SJSA1 (cell line): ENCODE results near the gene ITIH5. TPM values are rescaled to one million over a fixed set of nuclear protein-coding genes. Genes with fewer than 3 reads are reported as not detected.

Experiments
- DNase-seq, 2 experiments: peaks; one replicate each; pipeline ENCODE4 v3.0.0-alpha.2; 2015 to 2020; ENCODE audit warnings: low spot score in 2 of 2, low read depth in 1 of 2
- H3K27ac ChIP-seq: fragments of 250-450 bp; sonication (Bioruptor Pico); 2 replicates; pipeline ENCODE4 v1.5.1; 2020; ENCODE audit warnings: mild to moderate bottlenecking, moderate library complexity
- H3K27me3 ChIP-seq: fragments of 250-450 bp; sonication (Bioruptor Pico); replicated peaks from 2 replicates; pipeline ENCODE4 v1.5.1; 2020; ENCODE audit warnings: mild to moderate bottlenecking, moderate library complexity
- H3K36me3 ChIP-seq: fragments of 250-450 bp; sonication (Bioruptor Pico); 2 replicates; pipeline ENCODE4 v1.5.1; 2020; ENCODE audit warnings: mild to moderate bottlenecking
- H3K4me1 ChIP-seq: fragments of 250-450 bp; sonication (Bioruptor Pico); replicated peaks from 2 replicates; pipeline ENCODE4 v1.6.1; 2021; ENCODE audit warnings: mild to moderate bottlenecking
- H3K4me3 ChIP-seq: fragments of 250-450 bp; sonication (Bioruptor Pico); 2 replicates; pipeline ENCODE4 v1.5.1; 2020; ENCODE audit warnings: mild to moderate bottlenecking
- H3K9me3 ChIP-seq: fragments of 250-450 bp; sonication (Bioruptor Pico); replicated peaks from 2 replicates; pipeline ENCODE4 v1.5.1; 2020; ENCODE audit warnings: mild to moderate bottlenecking
- total RNA-seq: library from RNA; depleted of rRNA; stranded (reverse); fragments of >200 nt; shearing (Covaris generic); gene quantifications from 2 replicates; pipeline ENCODE4 v1.2.3, GENCODE V29; 2014; rRNA removed

Gene ITIH5
- total RNA-seq, 1 experiment from 2014 or later, result 16.3 TPM

GRCh38 chr10:7513936-7514335 is 152.8 kb downstream of the ITIH5 start:
- peaks cover 4% of the 10 kb centered on the region; the same call in 1 of the 2 replicates for H3K27me3 ChIP-seq
- DNase-seq, result no peak

GRCh38 chr10:7513455-7513854 is 153.3 kb downstream of the ITIH5 start:
- H3K27ac ChIP-seq, result no peak overlapping the region
- no peaks in the 10 kb centered on the region for H3K36me3 ChIP-seq
- H3K9me3 ChIP-seq, result no peaks in the 10 kb centered on the region
- no peaks in the 10 kb centered on the region for H3K4me1 ChIP-seq
- H3K4me3 ChIP-seq, result no peak overlapping the region
- peaks cover 4% of the 10 kb centered on the region; the same call in 1 of the 2 replicates for H3K27me3 ChIP-seq
- no peak for DNase-seq

More at GRCh38 chr10:7513936-7514335, 152.8 kb downstream of the ITIH5 start:
- H3K9me3 ChIP-seq, result no peaks in the 10 kb centered on the region
- no peaks in the 10 kb centered on the region for H3K36me3 ChIP-seq
- H3K4me3 ChIP-seq, result no peak overlapping the region
- H3K27ac ChIP-seq, result no peak overlapping the region
- no peaks in the 10 kb centered on the region for H3K4me1 ChIP-seq

- no peaks in the 10 kb centered on the region for H3K36me3 ChIP-seq
- H3K9me3 ChIP-seq, result no peaks in the 10 kb centered on the region
- DNase-seq, result no peak
- H3K27ac ChIP-seq, result no peak overlapping the region
- peaks cover 4% of the 10 kb centered on the region; the same call in 1 of the 2 replicates for H3K27me3 ChIP-seq
- H3K4me3 ChIP-seq, result no peak overlapping the region
- H3K4me1 ChIP-seq, result no peaks in the 10 kb centered on the region
Observed at GRCh38 chr10:7512487-7512886, 154.3 kb downstream of the ITIH5 start.

- H3K4me3 ChIP-seq, result no peak overlapping the region
- no peaks in the 10 kb centered on the region for H3K9me3 ChIP-seq
- no peak overlapping the region for H3K27ac ChIP-seq
- DNase-seq, result no peak
- no peaks in the 10 kb centered on the region for H3K4me1 ChIP-seq
- no peaks in the 10 kb centered on the region for H3K36me3 ChIP-seq
- no peaks in the 10 kb centered on the region for H3K27me3 ChIP-seq
Observed at GRCh38 chr10:7511612-7512011, 155.2 kb downstream of the ITIH5 start.

Other genes with a start within 250 kb of the ITIH5 start
- not detected in 2 replicates for gene ITIH2, start 36.4 kb upstream of the ITIH5 start, total RNA-seq
- 15.8 and 31.4 TPM in 2 replicates for gene KIN, start 121.0 kb upstream of the ITIH5 start, total RNA-seq
- 447 and 519 TPM in 2 replicates for gene ATP5F1C, start 121.2 kb upstream of the ITIH5 start, total RNA-seq
- gene TAF3, start 151.5 kb upstream of the ITIH5 start, total RNA-seq, result 4.4 and 4.6 TPM in 2 replicates